SU-DHL-6 (cell line): ENCODE results near the gene STYXL1.

Source experiments
- H2AFZ ChIP-seq: fragments of 200-600 bp; sonication (generic); 2 replicates; pipeline ENCODE4 v1.6.1; 2014; ENCODE audit warnings: low read depth, mild to moderate bottlenecking, moderate library complexity, mixed read lengths, antibody characterized with exemption, low read length; ENCODE audit not compliant: severe bottlenecking
- H3F3A ChIP-seq: fragments of 200-600 bp; shearing (Covaris generic); 2 replicates; pipeline ENCODE4 v1.6.0; 2016; ENCODE audit warnings: antibody characterized with exemption, mild to moderate bottlenecking; ENCODE audit not compliant: insufficient read depth
- H3K27ac ChIP-seq: fragments of 200-600 bp; sonication (generic); 2 replicates; pipeline ENCODE4 v1.5.1; 2016; ENCODE audit warnings: low read depth, mild to moderate bottlenecking, low read length, moderate library complexity, mixed read lengths
- H3K27me3 ChIP-seq: fragments of 200-600 bp; sonication (generic), shearing (Covaris generic); 2 replicates; pipeline ENCODE4 v1.6.0; 2014; ENCODE audit warnings: mild to moderate bottlenecking, low read length
- H3K36me3 ChIP-seq: fragments of 200-600 bp; sonication (generic); 2 replicates; pipeline ENCODE4 v1.6.1; 2014; ENCODE audit warnings: mild to moderate bottlenecking, low read length, mixed read lengths
- H3K4me2 ChIP-seq: fragments of 300-600, 200-600 bp; shearing (Covaris generic), sonication (generic); 2 replicates; pipeline ENCODE4 v1.6.0; 2014; ENCODE audit warnings: low read length, low read depth, mild to moderate bottlenecking; ENCODE audit not compliant: poor library complexity, severe bottlenecking
- H3K4me3 ChIP-seq: fragments of 200-600 bp; sonication (generic); 2 replicates; pipeline ENCODE4 v1.5.1; 2014; ENCODE audit warnings: antibody characterized with exemption, low read length, mild to moderate bottlenecking, mixed read lengths; ENCODE audit not compliant: insufficient read depth, poor library complexity, severe bottlenecking
- H3K79me2 ChIP-seq: fragments of 200-600 bp; sonication (generic); 2 replicates; pipeline ENCODE4 v1.6.1; 2014; ENCODE audit warnings: mild to moderate bottlenecking, low read length, moderate library complexity; ENCODE audit not compliant: insufficient read depth
- H3K9ac ChIP-seq: fragments of 200-600 bp; sonication (generic); 2 replicates; pipeline ENCODE4 v1.7.0; 2014; ENCODE audit warnings: mild to moderate bottlenecking, low read length
- H3K9me2 ChIP-seq: fragments of 200-600 bp; sonication (generic); replicated peaks from 2 replicates; pipeline ENCODE4 v1.6.1; 2014; ENCODE audit warnings: low read length; ENCODE audit not compliant: insufficient read depth
- H3K9me3 ChIP-seq: fragments of 200-600 bp; sonication (generic); 2 replicates; pipeline ENCODE4 v1.6.1; 2014; ENCODE audit warnings: low read length, mixed read lengths; ENCODE audit not compliant: insufficient read depth
- H4K20me1 ChIP-seq: fragments of 200-600 bp; sonication (generic); 2 replicates; pipeline ENCODE4 v1.6.1; 2014; ENCODE audit warnings: low read depth, mild to moderate bottlenecking, antibody characterized with exemption, low read length, moderate library complexity, mixed read lengths
- CTCF ChIP-seq: fragments of 200-600 bp; sonication (generic); IDR thresholded peaks from one replicate; pipeline ENCODE4 v1.5.1; 2017; ENCODE audit warnings: antibody characterized with exemption, mild to moderate bottlenecking, low read length, moderate library complexity; ENCODE audit not compliant: insufficient read depth, poor library complexity, severe bottlenecking
- EZH2phosphoT487 ChIP-seq: fragments of 200-600 bp; sonication (generic), shearing (Covaris generic); conservative IDR thresholded peaks from 2 replicates; pipeline ENCODE4 v1.6.1; 2018; ENCODE audit warnings: mild to moderate bottlenecking, antibody characterized with exemption, low read length, moderate library complexity, mixed read lengths

STYXL1 gene

GRCh38 chr7:76074306-76074971, 26.6 kb upstream of the STYXL1 start:
- Histone ChIP-seq H2AFZ (no peak overlapping the region), H3K9me2 (no peaks in the 10 kb centered on the region), H3K79me2 (no peaks in the 10 kb centered on the region), H3K9ac (no peak overlapping the region), H3K4me2 (no peak overlapping the region), H3K36me3 (no peaks in the 10 kb centered on the region), H3K27ac (no peak overlapping the region), H4K20me1 (no peaks in the 10 kb centered on the region), H3K4me3 (no peak overlapping the region), H3K9me3 (no peaks in the 10 kb centered on the region), H3K27me3 (no peaks in the 10 kb centered on the region), H3F3A (no peaks in the 10 kb centered on the region)
- TF ChIP-seq CTCF, result no peak
- TF ChIP-seq EZH2phosphoT487, result no peak

- H3K27ac ChIP-seq, result no peak overlapping the region
- no peaks in the 10 kb centered on the region for H3K27me3 ChIP-seq
- no peaks in the 10 kb centered on the region for H3K9me3 ChIP-seq
- H3K36me3 ChIP-seq, result no peaks in the 10 kb centered on the region
- H3K9me2 ChIP-seq, result no peaks in the 10 kb centered on the region
- no peaks in the 10 kb centered on the region for H3K79me2 ChIP-seq
- no peak overlapping the region for H2AFZ ChIP-seq
- no peaks in the 10 kb centered on the region for H3F3A ChIP-seq
- no peaks in the 10 kb centered on the region for H4K20me1 ChIP-seq
- no peak overlapping the region for H3K9ac ChIP-seq
- no peak overlapping the region for H3K4me3 ChIP-seq
- H3K4me2 ChIP-seq, result no peak overlapping the region
- TF ChIP-seq EZH2phosphoT487, result no peak
- no peak for TF ChIP-seq CTCF
Observed at GRCh38 chr7:76073335-76073990, 25.7 kb upstream of the STYXL1 start.

- H2AFZ ChIP-seq, result no peak overlapping the region
Observed at GRCh38 chr7:76072243-76073148, 24.7 kb upstream of the STYXL1 start.

More at GRCh38 chr7:76072243-76073148, 24.7 kb upstream of the STYXL1 start:
- no peaks in the 10 kb centered on the region for H3K9me2 ChIP-seq
- no peak overlapping the region for H3K9ac ChIP-seq
- no peak overlapping the region for H3K4me3 ChIP-seq
- no peaks in the 10 kb centered on the region for H3K36me3 ChIP-seq
- H3F3A ChIP-seq, result no peaks in the 10 kb centered on the region
- no peaks in the 10 kb centered on the region for H3K9me3 ChIP-seq
- H3K27ac ChIP-seq, result no peak overlapping the region
- no peak for TF ChIP-seq EZH2phosphoT487
- TF ChIP-seq CTCF, result no peak
- H3K79me2 ChIP-seq, result no peaks in the 10 kb centered on the region
- no peaks in the 10 kb centered on the region for H4K20me1 ChIP-seq
- no peaks in the 10 kb centered on the region for H3K27me3 ChIP-seq
- no peak overlapping the region for H3K4me2 ChIP-seq
